HepG2 (cell line): ENCODE data around the gene ZDHHC6. TPM values are rescaled to one million over a fixed set of nuclear protein-coding genes. Genes with fewer than 3 reads are reported as not detected.
A peak's percentile ranks its signal among the peaks of the same experiment; 100 is the strongest.

ENCODE experiments used
- ASH2L ChIP-seq: fragments of 300-600, 200-600 bp; sonication (generic); IDR thresholded peaks from 2 replicates; pipeline ENCODE4 v1.7.0; 2017; ENCODE audit warnings: low read depth, mild to moderate bottlenecking, moderate library complexity, mixed read lengths, low read length; ENCODE audit not compliant: insufficient read length
- CHD4 ChIP-seq: fragments of 200-600 bp; sonication (generic); IDR thresholded peaks from 2 replicates; pipeline ENCODE4 v1.7.0; 2017; ENCODE audit warnings: mild to moderate bottlenecking, low read length, borderline replicate concordance
- CREB1 ChIP-seq, 2 experiments: fragments of 450-650 bp in 1 of 2; IDR thresholded peaks; 2 replicates each; pipeline ENCODE4 v1.6.1; 2016 to 2017; ENCODE audit warnings: control low read depth in 1 of 2, mild to moderate bottlenecking in 1 of 2, missing compliant biosample characterization in 1 of 2, missing genetic modification characterization in 1 of 2
- FOXA3 ChIP-seq: IDR thresholded peaks from 2 replicates; pipeline ENCODE4 v1.6.1; 2016; ENCODE audit warnings: missing genetic modification reagents, missing compliant biosample characterization
- FOXP1 ChIP-seq, 2 experiments: fragments of 450-650 bp in 1 of 2; IDR thresholded peaks; 2 replicates each; pipeline ENCODE4 v1.6.1; 2017 to 2018; ENCODE audit warnings: antibody characterized with exemption in 1 of 2
- HNF1B ChIP-seq: sonication (generic); formaldehyde crosslinking; IDR thresholded peaks from 2 replicates; pipeline ENCODE4 v1.5.1; 2020; ENCODE audit warnings: mild to moderate bottlenecking, moderate library complexity, missing genetic modification reagents
- HOXD1 ChIP-seq: sonication (generic); formaldehyde crosslinking; IDR thresholded peaks from 2 replicates; pipeline ENCODE4 v1.5.0; 2020; ENCODE audit warnings: missing genetic modification reagents
- KAT2B ChIP-seq: fragments of 150-350 bp; IDR thresholded peaks from 2 replicates; pipeline ENCODE4 v1.6.1; 2014; ENCODE audit warnings: low read depth, low read length, borderline replicate concordance
- MBD4 ChIP-seq: IDR thresholded peaks from 2 replicates; pipeline ENCODE4 v1.6.1; 2012; ENCODE audit warnings: low read length, inconsistent platforms, borderline replicate concordance
- MYNN ChIP-seq: sonication (generic); formaldehyde crosslinking; IDR thresholded peaks from 2 replicates; pipeline ENCODE4 v1.4.0; 2020; ENCODE audit warnings: mild to moderate bottlenecking, low read depth, missing genetic modification reagents
- NR1H2 ChIP-seq: sonication (generic); formaldehyde crosslinking; IDR thresholded peaks from 2 replicates; pipeline ENCODE4 v1.8.1; 2022; ENCODE audit warnings: low read depth, missing genetic modification reagents, borderline replicate concordance
- PHF21A ChIP-seq: sonication (generic); formaldehyde crosslinking; IDR thresholded peaks from 2 replicates; pipeline ENCODE4 v1.5.0; 2020; ENCODE audit warnings: mild to moderate bottlenecking, missing genetic modification reagents
- SAP130 ChIP-seq: IDR thresholded peaks from 2 replicates; pipeline ENCODE4 v1.6.1; 2016; ENCODE audit warnings: low read depth
- SETDB1 ChIP-seq: sonication (generic); formaldehyde crosslinking; IDR thresholded peaks from 2 replicates; pipeline ENCODE4 v1.5.1; 2020; ENCODE audit warnings: missing genetic modification reagents, mild to moderate bottlenecking, borderline replicate concordance
- SRSF4 ChIP-seq: fragments of 200-400 bp; formaldehyde crosslinking; IDR thresholded peaks from one replicate; pipeline ENCODE4 v1.6.1; 2018; ENCODE audit warnings: mild to moderate bottlenecking, low read depth, low read length, moderate library complexity; ENCODE audit not compliant: poor library complexity, severe bottlenecking
- TFAP4 ChIP-seq: sonication (generic); IDR thresholded peaks from 2 replicates; pipeline ENCODE4 v1.6.1; 2016; ENCODE audit warnings: low read depth, borderline replicate concordance
- THYN1 ChIP-seq: sonication (generic); formaldehyde crosslinking; IDR thresholded peaks from 2 replicates; pipeline ENCODE4 v1.8.1; 2023; ENCODE audit warnings: low read depth, mild to moderate bottlenecking, moderate library complexity, missing genetic modification reagents, borderline replicate concordance
- TIGD3 ChIP-seq: sonication (generic); formaldehyde crosslinking; IDR thresholded peaks from 2 replicates; pipeline ENCODE4 v1.5.1; 2020; ENCODE audit warnings: mild to moderate bottlenecking, missing genetic modification reagents, borderline replicate concordance
- ZBTB10 ChIP-seq: sonication (generic); formaldehyde crosslinking; IDR thresholded peaks from 2 replicates; pipeline ENCODE4 v1.4.0; 2020; ENCODE audit warnings: missing genetic modification reagents, borderline replicate concordance
- ZNF251 ChIP-seq: sonication (generic); formaldehyde crosslinking; IDR thresholded peaks from 2 replicates; pipeline ENCODE4 v1.9.0; 2021; ENCODE audit warnings: mild to moderate bottlenecking, missing genetic modification reagents
- ZNF256 ChIP-seq: sonication (generic); formaldehyde crosslinking; conservative IDR thresholded peaks from 2 replicates; pipeline ENCODE4 v1.4.0; 2020; ENCODE audit warnings: missing genetic modification reagents
- ZNF260 ChIP-seq: sonication (generic); formaldehyde crosslinking; IDR thresholded peaks from 2 replicates; pipeline ENCODE4 v1.4.0; 2020; ENCODE audit warnings: missing genetic modification reagents, low read depth, mild to moderate bottlenecking, borderline replicate concordance
- ZNF264 ChIP-seq: sonication (generic); formaldehyde crosslinking; IDR thresholded peaks from 2 replicates; pipeline ENCODE4 v1.4.0; 2020; ENCODE audit warnings: missing genetic modification reagents
- ZNF326 ChIP-seq: sonication (generic); formaldehyde crosslinking; IDR thresholded peaks from 2 replicates; pipeline ENCODE4 v1.4.0; 2020; ENCODE audit warnings: missing genetic modification reagents, borderline replicate concordance
- ZNF564 ChIP-seq: sonication (generic); formaldehyde crosslinking; IDR thresholded peaks from 2 replicates; pipeline ENCODE4 v1.8.1; 2023; ENCODE audit warnings: mild to moderate bottlenecking, missing genetic modification reagents
- polyA plus RNA-seq, 8 experiments: library from polyadenylated mRNA; depleted of rRNA in 3 of 8; stranded (reverse) in 7 of 8; unstranded in 1 of 8; fragments of >200 nt; fragmentation: Illumina TruSeq in 4 of 8; extraction: Trizol in 4 of 8; gene quantifications; 2 replicates each; pipeline versions ENCODE4 v1.2.1 to v1.2.3, GENCODE V29; 2011 to 2016; ENCODE audit warnings: low read depth in 4 of 8, missing spikeins in 1 of 8, mixed read lengths in 1 of 8; ENCODE audit not compliant: insufficient read depth in 1 of 8
- total RNA-seq, 5 experiments: library from RNA; depleted of rRNA; stranded (reverse); fragments of >200 nt; fragmentation: Illumina TruSeq; extraction: Trizol; gene quantifications; 2 replicates each; pipeline ENCODE4 v1.2.3, GENCODE V29; 2016; ENCODE audit warnings: low read depth in 1 of 5

Gene ZDHHC6
- total and polyA plus RNA-seq, 2 of the 13 experiments (the other 11 are each of a cell fraction or from before 2014, with no cell fraction given): 20.9 to 49.4 TPM

- TF ChIP-seq ASH2L (peak; percentile 63), ZNF256 (CRISPR knock-in tag) (no peak), MBD4 (0 out of 2 replicates have a peak, but pooled peaks have one; percentile 53), MYNN (CRISPR knock-in tag) (no peak), PHF21A (CRISPR knock-in tag) (0 out of 2 replicates have a peak, but pooled peaks have one; percentile 24), CREB1 (IDR thresholded peaks at IDR 0.05) (no peak), CREB1 (CRISPR knock-in tag; IDR thresholded peaks at IDR 0.05) (peak; percentile 54; the same call in 1 of the 2 replicates), SAP130 (CRISPR knock-in tag) (peak; percentile 78), TFAP4 (peak; percentile 99), FOXP1 (IDR thresholded peaks at IDR 0.05) (0 out of 2 replicates have a peak, but pooled peaks have one; percentile 29), FOXP1 (CRISPR knock-in tag; IDR thresholded peaks at IDR 0.05) (peak; percentile 63; the same call in 1 of the 2 replicates), ZNF564 (CRISPR knock-in tag) (no peak), ZNF264 (CRISPR knock-in tag) (no peak), ZNF326 (CRISPR knock-in tag) (no peak), HNF1B (no peak), FOXA3 (peak; percentile 69), NR1H2 (CRISPR knock-in tag) (no peak), KAT2B (no peak), ZBTB10 (CRISPR knock-in tag) (no peak), THYN1 (CRISPR knock-in tag) (no peak), ZNF251 (no peak), SETDB1 (CRISPR knock-in tag) (no peak), SRSF4 (no peak), TIGD3 (CRISPR knock-in tag) (no peak), HOXD1 (CRISPR knock-in tag) (0 out of 2 replicates have a peak, but pooled peaks have one; percentile 39), ZNF260 (no peak), CHD4 (peak; percentile 79; the same call in 1 of the 2 replicates)
Observed at GRCh38 chr10:112490545-112490944, 43.8 kb upstream of the ZDHHC6 start (continued).
